Progenitor cell of endocrine pancreas (in vitro differentiated cells): ENCODE measurements around the gene NKAIN1. TPM values are rescaled to one million over a fixed set of nuclear protein-coding genes. Genes with fewer than 3 reads are reported as not detected.

ENCODE experiments used
- DNase-seq: peaks from one replicate; pipeline ENCODE4 v3.0.0; 2021; ENCODE audit warnings: low spot score; ENCODE audit not compliant: unreplicated experiment
- H3K27ac Mint-ChIP-seq: 2 replicates; pipeline ENCODE4 v1.8.0; 2021; ENCODE audit warnings: mild to moderate bottlenecking, moderate library complexity, mixed read lengths
- H3K27me3 Mint-ChIP-seq: 2 replicates; pipeline ENCODE4 v1.8.0; 2021; ENCODE audit warnings: mixed read lengths
- H3K36me3 Mint-ChIP-seq: 2 replicates; pipeline ENCODE4 v1.8.0; 2022; ENCODE audit warnings: mixed read lengths; ENCODE audit not compliant: insufficient read depth
- H3K4me1 Mint-ChIP-seq: 2 replicates; pipeline ENCODE4 v1.8.0; 2021; ENCODE audit warnings: low read depth, mixed read lengths
- H3K4me3 Mint-ChIP-seq: 2 replicates; pipeline ENCODE4 v1.8.0; 2021; ENCODE audit warnings: low read depth, mild to moderate bottlenecking, moderate library complexity, mixed read lengths
- H3K9me3 Mint-ChIP-seq: 2 replicates; pipeline ENCODE4 v1.8.0; 2021; ENCODE audit warnings: low read depth, mixed read lengths
- CTCF ChIP-seq: fragments of 200-600 bp; sonication (generic); IDR thresholded peaks from one replicate; pipeline ENCODE4 v1.5.0; 2021; ENCODE audit warnings: antibody characterized with exemption, mild to moderate bottlenecking; ENCODE audit not compliant: unreplicated experiment
- total RNA-seq: library from RNA; stranded (reverse); gene quantifications from 2 replicates; pipeline ENCODE4 v1.2.1, GENCODE V29; 2021

Gene NKAIN1
- total RNA-seq, 1 donor from 2014 or later, result 16.1 TPM

- Mint-ChIP-seq H3K36me3 (no peaks in the 10 kb centered on the region), H3K27ac (no peak overlapping the region), H3K27me3 (no peaks in the 10 kb centered on the region), H3K4me3 (no peak overlapping the region), H3K9me3 (no peaks in the 10 kb centered on the region), H3K4me1 (peaks cover 7% of the 10 kb centered on the region)
- TF ChIP-seq CTCF, result no peak
- DNase-seq, result no peak
These were observed 11.7 kb downstream of the NKAIN1 start for GRCh38 chr1:31227891-31228568.

GRCh38 chr1:31224068-31224467, 15.6 kb downstream of the NKAIN1 start:
- H3K27me3 Mint-ChIP-seq, result no peaks in the 10 kb centered on the region
- DNase-seq, result no peak
- H3K4me3 Mint-ChIP-seq, result no peak overlapping the region
- no peak for TF ChIP-seq CTCF
- no peaks in the 10 kb centered on the region for H3K9me3 Mint-ChIP-seq
- no peak overlapping the region for H3K27ac Mint-ChIP-seq
- peaks cover 7% of the 10 kb centered on the region for H3K4me1 Mint-ChIP-seq
- no peaks in the 10 kb centered on the region for H3K36me3 Mint-ChIP-seq

- no peaks in the 10 kb centered on the region for H3K36me3 Mint-ChIP-seq
- no peaks in the 10 kb centered on the region for H3K27me3 Mint-ChIP-seq
- peaks cover 7% of the 10 kb centered on the region for H3K4me1 Mint-ChIP-seq
- TF ChIP-seq CTCF, result no peak
- no peak for DNase-seq
- H3K27ac Mint-ChIP-seq, result no peak overlapping the region
- H3K4me3 Mint-ChIP-seq, result no peak overlapping the region
- H3K9me3 Mint-ChIP-seq, result no peaks in the 10 kb centered on the region
These were observed 17.5 kb downstream of the NKAIN1 start for GRCh38 chr1:31222176-31222575.

- no peaks in the 10 kb centered on the region for H3K9me3 Mint-ChIP-seq
- no peak for DNase-seq
- no peaks in the 10 kb centered on the region for H3K27me3 Mint-ChIP-seq
- no peak overlapping the region for H3K4me3 Mint-ChIP-seq
- H3K4me1 Mint-ChIP-seq, result peaks cover 7% of the 10 kb centered on the region
- H3K36me3 Mint-ChIP-seq, result no peaks in the 10 kb centered on the region
- no peak for TF ChIP-seq CTCF
- no peak overlapping the region for H3K27ac Mint-ChIP-seq
These were observed 18.6 kb downstream of the NKAIN1 start for GRCh38 chr1:31221072-31221471.

GRCh38 chr1:31219489-31219888, 20.2 kb downstream of the NKAIN1 start:
- no peak for TF ChIP-seq CTCF
- Mint-ChIP-seq H3K4me1 (peaks cover 7% of the 10 kb centered on the region), H3K36me3 (no peaks in the 10 kb centered on the region), H3K9me3 (no peaks in the 10 kb centered on the region), H3K27ac (no peak overlapping the region), H3K4me3 (no peak overlapping the region), H3K27me3 (no peaks in the 10 kb centered on the region)
- no peak for DNase-seq
